Measurements from ENCODE around the gene DAP.
A peak's percentile ranks its signal among the peaks of the same experiment; 100 is the strongest.
"Not testable (repeated sequence)": the region's sequence is repeated elsewhere in the genome, so short reads cannot be mapped to it uniquely, and the experiment has no call there.

Gene DAP

GRCh38 chr5:10668697-10669096, 92.3 kb downstream of the DAP start:
- peak; percentile 46 for DNase-seq

GRCh38 chr5:10667431-10668057, 93.5 kb downstream of the DAP start:
- no peak for DNase-seq

- peak; percentile 17 for DNase-seq
Measured at GRCh38 chr5:10666531-10667299, 94.3 kb downstream of the DAP start.

- peak; percentile 32 for DNase-seq
Measured at GRCh38 chr5:10665799-10666198, 95.2 kb downstream of the DAP start.

- DNase-seq: not testable (repeated sequence)
Measured at GRCh38 chr5:10664180-10664769, 96.8 kb downstream of the DAP start.

- DNase-seq: no peak
Measured at GRCh38 chr5:10663489-10664179, 97.4 kb downstream of the DAP start.

GRCh38 chr5:10662661-10663488, 98.2 kb downstream of the DAP start:
- no peak for DNase-seq

GRCh38 chr5:10662083-10662482, 99.0 kb downstream of the DAP start:
- DNase-seq: no peak

GRCh38 chr5:10661401-10661800, 99.6 kb downstream of the DAP start:
- DNase-seq: peak; percentile 30

- peak; percentile 32 for DNase-seq
Measured at GRCh38 chr5:10660720-10661387, 100.2 kb downstream of the DAP start.

GRCh38 chr5:10660135-10660534, 100.9 kb downstream of the DAP start:
- DNase-seq: peak; percentile 40

- no peak for DNase-seq
Measured at GRCh38 chr5:10658265-10658664, 102.8 kb downstream of the DAP start.

GRCh38 chr5:10655972-10656830, 104.8 kb downstream of the DAP start:
- DNase-seq: no peak

GRCh38 chr5:10655161-10655971, 105.7 kb downstream of the DAP start:
- peak; percentile 55 for DNase-seq

- DNase-seq: no peak
Measured at GRCh38 chr5:10654566-10654965, 106.5 kb downstream of the DAP start.

GRCh38 chr5:10653751-10654400, 107.2 kb downstream of the DAP start:
- no peak for DNase-seq

GRCh38 chr5:10653043-10653442, 108.0 kb downstream of the DAP start:
- no peak for DNase-seq

GRCh38 chr5:10652606-10653005, 108.4 kb downstream of the DAP start:
- no peak for DNase-seq

- DNase-seq: no peak
Measured at GRCh38 chr5:10652151-10652550, 108.9 kb downstream of the DAP start.

Data from islet precursor cell (in vitro differentiated cells).